Tibial nerve (tissue), 4 donors: ENCODE results near the gene TRIM27.

Experiments used
- EP300 ChIP-seq, 2 donors: sonication (generic); formaldehyde crosslinking; IDR thresholded peaks; one replicate each; pipeline ENCODE4 v1.6.1; 2017; ENCODE audit warnings: antibody characterized with exemption in 2 of 2, mild to moderate bottlenecking in 1 of 2
- POLR2A ChIP-seq, 2 donors: fragments of 450-650 bp; IDR thresholded peaks; one replicate each; pipeline ENCODE4 v1.6.1; 2017; ENCODE audit warnings: antibody characterized with exemption in 2 of 2, mild to moderate bottlenecking in 2 of 2, moderate library complexity in 2 of 2
- TF ChIP-seq, protein P1 (sequence below), 5 experiments: fragments of 200-600 bp in 3 of 5; fragments of 450-650 bp in 2 of 5; sonication (generic) in 3 of 5; IDR thresholded peaks; one replicate each; pipeline ENCODE4 v1.5.1; 2016 to 2019; ENCODE audit warnings: antibody characterized with exemption in 5 of 5, mild to moderate bottlenecking in 3 of 5, moderate library complexity in 2 of 5

- TF ChIP-seq POLR2A (IDR thresholded peaks at IDR 0.05) (no peak), EP300 (IDR thresholded peaks at IDR 0.05) (no peak)
- TF ChIP-seq, protein P1, sequence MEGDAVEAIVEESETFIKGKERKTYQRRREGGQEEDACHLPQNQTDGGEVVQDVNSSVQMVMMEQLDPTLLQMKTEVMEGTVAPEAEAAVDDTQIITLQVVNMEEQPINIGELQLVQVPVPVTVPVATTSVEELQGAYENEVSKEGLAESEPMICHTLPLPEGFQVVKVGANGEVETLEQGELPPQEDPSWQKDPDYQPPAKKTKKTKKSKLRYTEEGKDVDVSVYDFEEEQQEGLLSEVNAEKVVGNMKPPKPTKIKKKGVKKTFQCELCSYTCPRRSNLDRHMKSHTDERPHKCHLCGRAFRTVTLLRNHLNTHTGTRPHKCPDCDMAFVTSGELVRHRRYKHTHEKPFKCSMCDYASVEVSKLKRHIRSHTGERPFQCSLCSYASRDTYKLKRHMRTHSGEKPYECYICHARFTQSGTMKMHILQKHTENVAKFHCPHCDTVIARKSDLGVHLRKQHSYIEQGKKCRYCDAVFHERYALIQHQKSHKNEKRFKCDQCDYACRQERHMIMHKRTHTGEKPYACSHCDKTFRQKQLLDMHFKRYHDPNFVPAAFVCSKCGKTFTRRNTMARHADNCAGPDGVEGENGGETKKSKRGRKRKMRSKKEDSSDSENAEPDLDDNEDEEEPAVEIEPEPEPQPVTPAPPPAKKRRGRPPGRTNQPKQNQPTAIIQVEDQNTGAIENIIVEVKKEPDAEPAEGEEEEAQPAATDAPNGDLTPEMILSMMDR (IDR thresholded peaks at IDR 0.05): no peak
Measured at GRCh38 chr6:28867086-28867409, 56.7 kb downstream of the TRIM27 start.
